HUES64 (cell line): Measurements from ENCODE around the gene HSDL1.

Experiments used
- H3K27ac ChIP-seq: 2 replicates; pipeline ENCODE4 v1.7.0; 2013; ENCODE audit warnings: low read depth, low read length, inconsistent platforms
- H3K27me3 ChIP-seq: 2 replicates; pipeline ENCODE4 v1.6.1; 2013; ENCODE audit warnings: mild to moderate bottlenecking, low read length; ENCODE audit not compliant: insufficient read depth
- H3K36me3 ChIP-seq: 2 replicates; pipeline ENCODE4 v1.6.1; 2013; ENCODE audit warnings: mild to moderate bottlenecking, low read length; ENCODE audit not compliant: insufficient read depth
- H3K4me1 ChIP-seq: 2 replicates; pipeline ENCODE4 v1.6.1; 2013; ENCODE audit warnings: mild to moderate bottlenecking, low read length, moderate library complexity; ENCODE audit not compliant: insufficient read depth
- H3K4me3 ChIP-seq: 2 replicates; pipeline ENCODE4 v1.5.1; 2013; ENCODE audit warnings: mild to moderate bottlenecking, low read length, moderate library complexity
- H3K9ac ChIP-seq: 2 replicates; pipeline ENCODE4 v1.6.1; 2013; ENCODE audit warnings: mild to moderate bottlenecking, low read depth, low read length
- H3K9me3 ChIP-seq: 2 replicates; pipeline ENCODE4 v1.6.1; 2013; ENCODE audit warnings: low read depth, low read length; ENCODE audit not compliant: insufficient read depth
- WGBS: fragments of 150-250, 120-280 bp; methylation state at CpG from one replicate; pipeline ENCODE4 v1.1.7; 2013; ENCODE audit warnings: missing lambda C conversion rate; 5-methylcytosine and 5-hydroxymethylcytosine counted together

Gene HSDL1

GRCh38 chr16:84085773-84086172 is 59.2 kb downstream of the HSDL1 start:
- no peaks in the 10 kb centered on the region for H3K27me3 ChIP-seq
- H3K4me1 ChIP-seq, result no peaks in the 10 kb centered on the region
- H3K36me3 ChIP-seq, result peaks cover 88% of the 10 kb centered on the region
- no peak overlapping the region for H3K9ac ChIP-seq
- no peaks in the 10 kb centered on the region for H3K9me3 ChIP-seq
- 95% methylated on average over 6 of the region's 6 CpGs for WGBS
- H3K27ac ChIP-seq, result no peak overlapping the region
- H3K4me3 ChIP-seq, result no peak overlapping the region

GRCh38 chr16:84085271-84085667 is 59.7 kb downstream of the HSDL1 start:
- H3K9ac ChIP-seq, result no peak overlapping the region
- no peak overlapping the region for H3K4me3 ChIP-seq
- H3K36me3 ChIP-seq, result peaks cover 88% of the 10 kb centered on the region
- no peaks in the 10 kb centered on the region for H3K9me3 ChIP-seq
- no peaks in the 10 kb centered on the region for H3K27me3 ChIP-seq
- no peaks in the 10 kb centered on the region for H3K4me1 ChIP-seq
- WGBS, result 93% methylated on average over 5 of the region's 8 CpGs
- no peak overlapping the region for H3K27ac ChIP-seq

GRCh38 chr16:84084570-84085270 is 60.3 kb downstream of the HSDL1 start:
- H3K4me1 ChIP-seq, result no peaks in the 10 kb centered on the region
- no peak overlapping the region for H3K27ac ChIP-seq
- H3K9me3 ChIP-seq, result no peaks in the 10 kb centered on the region
- H3K4me3 ChIP-seq, result no peak overlapping the region
- no peak overlapping the region for H3K9ac ChIP-seq
- no peaks in the 10 kb centered on the region for H3K27me3 ChIP-seq
- H3K36me3 ChIP-seq, result peaks cover 88% of the 10 kb centered on the region
- WGBS, result 71% methylated on average over 11 of the region's 11 CpGs

GRCh38 chr16:84082835-84083569 is 62.0 kb downstream of the HSDL1 start:
- no peak overlapping the region for H3K9ac ChIP-seq
- H3K27me3 ChIP-seq, result no peaks in the 10 kb centered on the region
- H3K27ac ChIP-seq, result no peak overlapping the region
- WGBS, result 95% methylated on average over 11 of the region's 11 CpGs
- no peak overlapping the region for H3K4me3 ChIP-seq
- H3K4me1 ChIP-seq, result no peaks in the 10 kb centered on the region
- H3K9me3 ChIP-seq, result no peaks in the 10 kb centered on the region
- peaks cover 84% of the 10 kb centered on the region for H3K36me3 ChIP-seq

- peaks cover 78% of the 10 kb centered on the region for H3K36me3 ChIP-seq
- H3K9ac ChIP-seq, result no peak overlapping the region
- 90% methylated on average over 6 of the region's 6 CpGs for WGBS
- H3K4me3 ChIP-seq, result no peak overlapping the region
- H3K27me3 ChIP-seq, result no peaks in the 10 kb centered on the region
- no peaks in the 10 kb centered on the region for H3K4me1 ChIP-seq
- H3K27ac ChIP-seq, result no peak overlapping the region
- no peaks in the 10 kb centered on the region for H3K9me3 ChIP-seq
Observed at GRCh38 chr16:84082110-84082509, 62.9 kb downstream of the HSDL1 start.

- Histone ChIP-seq H3K36me3 (peaks cover 78% of the 10 kb centered on the region), H3K9ac (no peak overlapping the region), H3K27me3 (no peaks in the 10 kb centered on the region), H3K9me3 (no peaks in the 10 kb centered on the region), H3K27ac (no peak overlapping the region), H3K4me3 (no peak overlapping the region), H3K4me1 (no peaks in the 10 kb centered on the region)
- WGBS, result 93% methylated on average over 14 of the region's 14 CpGs
Observed at GRCh38 chr16:84081446-84081989, 63.5 kb downstream of the HSDL1 start.

GRCh38 chr16:84080813-84081212 is 64.2 kb downstream of the HSDL1 start:
- 92% methylated on average over 6 of the region's 6 CpGs for WGBS
- H3K9me3 ChIP-seq, result no peaks in the 10 kb centered on the region
- no peaks in the 10 kb centered on the region for H3K4me1 ChIP-seq
- no peak overlapping the region for H3K27ac ChIP-seq
- H3K27me3 ChIP-seq, result no peaks in the 10 kb centered on the region
- H3K4me3 ChIP-seq, result no peak overlapping the region
- peaks cover 76% of the 10 kb centered on the region for H3K36me3 ChIP-seq
- H3K9ac ChIP-seq, result no peak overlapping the region

- 95% methylated on average over 8 of the region's 8 CpGs for WGBS
- Histone ChIP-seq H3K9ac (no peak overlapping the region), H3K36me3 (peaks cover 80% of the 10 kb centered on the region), H3K27me3 (no peaks in the 10 kb centered on the region), H3K9me3 (no peaks in the 10 kb centered on the region), H3K4me1 (no peaks in the 10 kb centered on the region), H3K4me3 (no peak overlapping the region), H3K27ac (no peak overlapping the region)
Observed at GRCh38 chr16:84080378-84080777, 64.6 kb downstream of the HSDL1 start.

GRCh38 chr16:84079664-84080063 is 65.3 kb downstream of the HSDL1 start:
- WGBS, result 97% methylated on average over 6 of the region's 6 CpGs
- Histone ChIP-seq H3K4me1 (no peaks in the 10 kb centered on the region), H3K4me3 (no peak overlapping the region), H3K36me3 (peaks cover 86% of the 10 kb centered on the region), H3K27me3 (no peaks in the 10 kb centered on the region), H3K9me3 (no peaks in the 10 kb centered on the region), H3K27ac (no peak overlapping the region), H3K9ac (no peak overlapping the region)

- WGBS, result 96% methylated on average over 10 of the region's 11 CpGs
- Histone ChIP-seq H3K4me3 (no peak overlapping the region), H3K4me1 (no peaks in the 10 kb centered on the region)
Observed at GRCh38 chr16:84075376-84075775, 69.6 kb downstream of the HSDL1 start.

GRCh38 chr16:84074721-84075120 is 70.3 kb downstream of the HSDL1 start:
- 96% methylated on average over 3 of the region's 3 CpGs for WGBS
- H3K27ac ChIP-seq, result no peak overlapping the region
- H3K9ac ChIP-seq, result no peak overlapping the region
- H3K36me3 ChIP-seq, result peaks cover 80% of the 10 kb centered on the region
- no peak overlapping the region for H3K4me3 ChIP-seq
- H3K9me3 ChIP-seq, result no peaks in the 10 kb centered on the region
- H3K4me1 ChIP-seq, result no peaks in the 10 kb centered on the region
- H3K27me3 ChIP-seq, result no peaks in the 10 kb centered on the region

More at GRCh38 chr16:84075376-84075775, 69.6 kb downstream of the HSDL1 start:
- Histone ChIP-seq H3K27me3 (no peaks in the 10 kb centered on the region), H3K36me3 (peaks cover 80% of the 10 kb centered on the region), H3K9me3 (no peaks in the 10 kb centered on the region), H3K27ac (no peak overlapping the region), H3K9ac (no peak overlapping the region)
